CD4-positive, CD25-positive, alpha-beta regulatory T cell (primary cell): ENCODE results near the gene CDK8. TPM values are rescaled to one million over a fixed set of nuclear protein-coding genes. Genes with fewer than 3 reads are reported as not detected.

Experiments
- ATAC-seq, 2 donors: fragments of 150-1000 bp; cut with Tn5 transposase; one replicate each; pipeline ENCODE4 v1.10.0; 2021; ENCODE audit warnings: low read depth in 2 of 2, moderate number of reproducible peaks in 2 of 2, moderate library complexity in 1 of 2
- DNase-seq, 3 donors: peaks; one replicate each; pipeline versions ENCODE4 v3.0.0 to v3.0.0-alpha.2; 2012 to 2022; ENCODE audit warnings: mixed read lengths in 1 of 3
- H3K27ac ChIP-seq: one replicate; pipeline ENCODE4 v1.7.0; 2013; ENCODE audit warnings: mild to moderate bottlenecking, low read length; ENCODE audit not compliant: insufficient read depth, poor library complexity, severe bottlenecking
- H3K27me3 ChIP-seq: one replicate; pipeline ENCODE4 v1.7.0; 2013; ENCODE audit warnings: low read length; ENCODE audit not compliant: control insufficient read depth, insufficient read depth
- H3K36me3 ChIP-seq: one replicate; pipeline ENCODE4 v1.7.0; 2013; ENCODE audit warnings: mild to moderate bottlenecking, low read length, moderate library complexity; ENCODE audit not compliant: control insufficient read depth, insufficient read depth
- H3K4me1 ChIP-seq: 2 replicates; pipeline ENCODE4 v1.7.0; 2013; ENCODE audit warnings: mild to moderate bottlenecking, low read length; ENCODE audit not compliant: insufficient read depth, control insufficient read depth, poor library complexity, severe bottlenecking
- H3K4me3 ChIP-seq: one replicate; pipeline ENCODE4 v1.7.0; 2013; ENCODE audit warnings: low read depth, mild to moderate bottlenecking, low read length, moderate library complexity
- H3K9me3 ChIP-seq, 2 experiments: 1 replicate in 1 of 2; 2 replicates in 1 of 2; pipeline ENCODE4 v1.7.0; 2013; ENCODE audit warnings: low read length in 2 of 2, mild to moderate bottlenecking in 1 of 2, moderate library complexity in 1 of 2; ENCODE audit not compliant: control insufficient read depth in 2 of 2
- H3K27ac Mint-ChIP-seq, 3 donors: one replicate each; pipeline ENCODE4 v1.8.0; 2020 to 2022; ENCODE audit warnings: mild to moderate bottlenecking in 3 of 3, mixed read lengths in 3 of 3, moderate library complexity in 2 of 3
- H3K27me3 Mint-ChIP-seq: one replicate; pipeline ENCODE4 v1.8.0; 2022; ENCODE audit warnings: mild to moderate bottlenecking, mixed read lengths
- H3K36me3 Mint-ChIP-seq: one replicate; pipeline ENCODE4 v1.8.0; 2020; ENCODE audit warnings: mixed read lengths
- H3K4me1 Mint-ChIP-seq, 4 donors: one replicate each; pipeline ENCODE4 v1.8.0; 2020 to 2022; ENCODE audit warnings: mixed read lengths in 4 of 4, mild to moderate bottlenecking in 1 of 4
- H3K4me3 Mint-ChIP-seq, 4 donors: one replicate each; pipeline ENCODE4 v1.8.0; 2020 to 2022; ENCODE audit warnings: mild to moderate bottlenecking in 4 of 4, mixed read lengths in 4 of 4, moderate library complexity in 3 of 4
- H3K9me3 Mint-ChIP-seq, 7 donors: one replicate each; pipeline ENCODE4 v1.8.0; 2020 to 2022; ENCODE audit warnings: mixed read lengths in 7 of 7, mild to moderate bottlenecking in 3 of 7, moderate library complexity in 2 of 7
- polyA plus RNA-seq, 4 donors: library from polyadenylated mRNA; unstranded; fragments of 300-500 nt; fragmentation: Illumina TruSeq; gene quantifications; one replicate each; pipeline ENCODE4 v1.2.3, GENCODE V29; 2021
- total RNA-seq: library from RNA; stranded (reverse); gene quantifications from one replicate; pipeline ENCODE4 v1.2.3, GENCODE V29; 2022

Gene CDK8
- total RNA-seq (10.1 TPM), polyA plus RNA-seq (1 to 10 TPM; 4.0 to 5.1 (median 4.5) TPM)

DNA sequence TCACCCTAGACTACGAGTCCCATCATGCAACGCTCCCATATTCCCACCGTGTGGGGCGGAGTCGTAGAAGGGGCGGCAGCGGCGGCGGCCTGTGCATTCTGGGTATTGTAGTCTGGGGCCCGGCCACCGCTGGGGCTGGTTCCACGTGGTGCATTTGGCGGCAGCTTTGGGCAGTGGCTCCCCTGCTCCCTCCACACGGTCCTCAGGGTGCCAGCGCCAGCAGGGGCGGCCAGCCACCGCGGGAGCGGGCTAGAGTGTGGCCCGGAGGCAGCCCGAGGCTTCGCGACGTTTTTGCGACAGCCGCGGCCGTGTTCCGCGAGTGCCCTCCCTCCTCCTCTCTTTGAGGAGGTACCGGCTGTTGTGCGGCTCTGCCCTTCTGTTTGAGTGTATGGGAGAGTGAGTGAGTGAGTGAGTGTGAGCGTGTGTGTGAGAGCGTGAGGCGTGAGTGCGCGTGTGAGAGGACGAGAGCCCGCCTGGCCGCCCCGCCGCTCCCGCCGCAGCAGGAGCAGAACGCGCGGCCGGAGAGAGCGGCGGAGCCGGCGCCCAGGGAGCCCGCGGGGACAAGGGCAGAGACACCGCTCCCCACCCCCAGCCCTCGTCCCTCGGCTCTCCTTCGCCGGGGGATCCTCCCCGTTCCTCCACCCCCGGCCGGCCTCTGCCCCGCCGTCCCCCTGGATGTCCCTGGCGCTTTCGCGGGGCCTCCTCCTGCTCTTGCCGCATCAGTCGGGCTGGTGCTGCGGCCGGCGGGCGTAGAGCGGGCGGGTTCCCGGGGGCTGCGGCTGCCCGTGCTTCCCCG lies at the start of gene CDK8:
Gene CDK8, plus strand, starts transcription at position 343 of the 796 bp plus-strand sequence. CDS start 513 bp downstream, outside the sequence.
- H3K4me3 Mint-ChIP-seq, result peak within 1 kb of the TSS; percentile 92 to 98 (median 95)
- H3K27me3 Mint-ChIP-seq, result peaks cover 14% of the 10 kb centered on the region
- Histone ChIP-seq H3K9me3 (no peaks in the 10 kb centered on the region), H3K4me3 (peak within 1 kb of the TSS; percentile 80), H3K4me1 (peaks cover 22% of the 10 kb centered on the region), H3K27ac (peak within 1 kb of the TSS; percentile 80), H3K27me3 (peaks cover 10% of the 10 kb centered on the region), H3K36me3 (no peaks in the 10 kb centered on the region)
- H3K4me1 Mint-ChIP-seq, result peaks cover 12 to 45% (median 38%) of the 10 kb centered on the region in 4 donors
- peak within 1 kb of the TSS; percentile 85 to 97 (median 91) for H3K27ac Mint-ChIP-seq
- H3K36me3 Mint-ChIP-seq, result no peaks in the 10 kb centered on the region
- DNase-seq, result peak; percentile 81 to 94 (median 93)
- peak; percentile 87 for ATAC-seq
- no peaks in the 10 kb centered on the region for H3K9me3 Mint-ChIP-seq

DNA sequence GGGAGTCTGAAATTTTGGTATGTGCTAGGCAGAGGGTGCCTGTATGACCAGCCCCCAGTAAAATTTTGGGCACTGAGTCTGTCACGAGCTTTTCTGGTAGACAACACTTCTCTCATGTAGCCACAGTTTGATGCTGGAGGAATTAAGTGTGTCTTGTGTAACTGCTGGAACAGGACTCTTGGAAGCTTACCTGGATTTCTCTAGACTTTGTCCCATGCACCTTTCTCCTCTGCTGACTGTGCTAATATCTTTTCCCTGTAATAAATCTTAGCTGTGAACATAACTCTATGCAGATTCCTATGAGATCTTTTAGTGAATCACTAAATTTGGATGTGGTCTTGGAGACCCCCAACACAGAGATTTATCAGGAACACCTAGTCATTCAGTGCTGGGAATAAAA lies 45.6 kb upstream of the CDK8 start:
- no peak overlapping the region for H3K27ac ChIP-seq
- peaks cover 38% of the 10 kb centered on the region for H3K36me3 Mint-ChIP-seq
- no peaks in the 10 kb centered on the region for H3K27me3 ChIP-seq
- H3K4me1 Mint-ChIP-seq, result peaks cover 13 to 22% (median 16%) of the 10 kb centered on the region in 4 donors
- DNase-seq (no peak), ATAC-seq (no peak)
- H3K36me3 ChIP-seq, result peaks cover 63% of the 10 kb centered on the region
- H3K4me3 ChIP-seq, result no peak overlapping the region
- no peak overlapping the region for H3K4me3 Mint-ChIP-seq
- no peaks in the 10 kb centered on the region for H3K4me1 ChIP-seq
- H3K27ac Mint-ChIP-seq, result no peak overlapping the region
- H3K27me3 Mint-ChIP-seq, result no peaks in the 10 kb centered on the region
- no peaks in the 10 kb centered on the region for H3K9me3 ChIP-seq
- H3K9me3 Mint-ChIP-seq, result peaks cover 0 to 1% (median 0%) of the 10 kb centered on the region in 7 donors

DNA sequence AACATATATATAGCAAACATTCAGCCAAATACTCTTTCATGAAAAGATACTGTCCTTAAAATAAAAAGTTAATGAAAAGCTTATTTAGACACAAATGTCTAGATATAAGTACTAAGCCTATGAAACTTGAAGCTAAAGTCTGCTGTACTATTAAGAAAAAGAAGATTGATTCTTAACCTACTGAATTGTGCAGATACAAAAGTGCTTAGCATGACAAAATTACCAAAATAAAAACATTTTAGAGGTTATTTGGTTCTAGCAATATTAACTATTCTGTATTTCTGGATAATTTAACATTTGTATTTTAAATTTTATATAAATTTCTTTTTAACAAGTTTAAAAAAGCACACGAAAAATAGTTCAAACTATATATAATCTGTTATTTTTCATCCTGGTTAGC lies 40.6 kb upstream of the CDK8 start:
- Mint-ChIP-seq H3K4me1 (peaks cover 25 to 34% (median 30%) of the 10 kb centered on the region in 4 donors), H3K27ac (no peak overlapping the region), H3K36me3 (peaks cover 46% of the 10 kb centered on the region), H3K4me3 (no peak overlapping the region), H3K27me3 (no peaks in the 10 kb centered on the region), H3K9me3 (no peaks in the 10 kb centered on the region)
- H3K4me3 ChIP-seq, result no peak overlapping the region
- H3K27ac ChIP-seq, result no peak overlapping the region
- H3K9me3 ChIP-seq, result no peaks in the 10 kb centered on the region
- ATAC-seq (no peak), DNase-seq (no peak)
- H3K36me3 ChIP-seq, result peaks cover 86% of the 10 kb centered on the region
- no peaks in the 10 kb centered on the region for H3K27me3 ChIP-seq
- H3K4me1 ChIP-seq, result peaks cover 5% of the 10 kb centered on the region

DNA sequence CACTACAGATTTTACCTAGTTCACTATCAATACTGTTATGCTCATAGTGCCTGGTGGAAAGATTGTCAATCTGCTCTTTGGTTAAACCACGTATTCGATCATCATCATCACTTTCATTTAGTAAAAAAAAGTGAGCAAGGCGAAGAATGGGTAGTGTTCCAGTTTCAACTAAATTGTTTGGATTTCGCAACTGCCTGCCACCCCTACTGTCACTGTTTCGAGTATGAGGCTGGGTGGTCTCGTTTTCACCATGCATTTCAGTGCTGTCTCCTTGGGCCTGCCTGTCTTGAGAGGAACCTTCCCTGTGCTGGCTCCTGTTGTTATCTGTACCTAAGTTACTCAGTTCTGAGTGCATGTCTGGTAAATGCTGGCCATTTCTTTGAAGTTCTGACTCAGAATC lies 39.9 kb upstream of the CDK8 start:
- Mint-ChIP-seq H3K4me1 (peaks cover 27 to 34% (median 31%) of the 10 kb centered on the region in 4 donors), H3K27me3 (no peaks in the 10 kb centered on the region), H3K9me3 (no peaks in the 10 kb centered on the region), H3K4me3 (no peak overlapping the region), H3K36me3 (peaks cover 42% of the 10 kb centered on the region), H3K27ac (peak overlapping the region in 1 of 3 donors; percentile 52)
- no peak for DNase-seq
- Histone ChIP-seq H3K27me3 (no peaks in the 10 kb centered on the region), H3K27ac (no peak overlapping the region), H3K4me1 (peaks cover 8% of the 10 kb centered on the region), H3K36me3 (peaks cover 86% of the 10 kb centered on the region), H3K4me3 (no peak overlapping the region), H3K9me3 (no peaks in the 10 kb centered on the region)
- no peak for ATAC-seq

DNA sequence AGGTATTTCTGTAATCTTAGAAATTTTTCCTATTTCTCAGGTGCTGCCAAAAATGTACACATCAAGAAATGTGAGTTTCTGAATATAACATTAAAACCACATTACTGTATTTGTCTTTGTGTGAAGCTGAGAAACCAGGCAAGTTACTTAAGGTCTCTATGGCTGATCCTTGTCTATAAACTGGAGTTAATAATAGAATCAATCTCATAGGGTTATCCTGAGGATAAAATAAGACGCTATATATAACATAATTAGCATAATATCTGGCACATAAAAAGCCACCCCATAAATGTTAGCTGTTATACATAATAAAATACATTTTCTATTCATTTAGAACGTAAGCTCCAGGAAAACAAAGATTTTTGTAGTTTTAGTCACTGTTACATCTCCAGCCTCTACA lies 37.9 kb upstream of the CDK8 start:
- DNase-seq (no peak), ATAC-seq (no peak)
- Mint-ChIP-seq H3K36me3 (peaks cover 41% of the 10 kb centered on the region), H3K27me3 (no peaks in the 10 kb centered on the region), H3K4me3 (no peak overlapping the region), H3K4me1 (peaks cover 31 to 42% (median 39%) of the 10 kb centered on the region in 4 donors), H3K27ac (no peak overlapping the region), H3K9me3 (no peaks in the 10 kb centered on the region)
- H3K4me1 ChIP-seq, result peaks cover 28% of the 10 kb centered on the region
- no peak overlapping the region for H3K4me3 ChIP-seq
- H3K36me3 ChIP-seq, result peaks cover 78% of the 10 kb centered on the region
- H3K9me3 ChIP-seq, result no peaks in the 10 kb centered on the region
- H3K27ac ChIP-seq, result no peak overlapping the region
- H3K27me3 ChIP-seq, result no peaks in the 10 kb centered on the region

DNA sequence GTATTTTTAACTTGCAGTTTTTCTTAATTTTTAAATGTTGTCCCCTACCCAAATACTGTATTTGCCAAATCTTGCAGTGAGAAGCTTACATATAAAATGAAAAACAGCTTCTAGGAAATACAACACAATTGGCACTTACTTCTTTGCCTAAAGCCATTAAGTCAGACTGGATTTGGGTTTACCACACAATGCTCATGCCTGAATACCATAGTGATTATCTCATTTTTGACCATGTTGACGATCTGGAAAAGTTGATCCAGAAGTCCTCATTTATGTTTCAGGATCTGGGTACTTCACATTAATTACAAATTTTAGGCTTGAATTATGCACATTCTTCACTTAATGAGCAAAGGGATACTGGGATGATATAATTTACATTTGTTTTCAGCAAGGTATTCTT lies 34.2 kb upstream of the CDK8 start:
- Mint-ChIP-seq H3K4me3 (peak overlapping the region; percentile 98 to 100 (median 99)), H3K9me3 (peaks cover 0 to 6% (median 0%) of the 10 kb centered on the region in 7 donors), H3K27ac (peak overlapping the region in 1 of 3 donors; percentile 20), H3K4me1 (peaks cover 26 to 50% (median 44%) of the 10 kb centered on the region in 4 donors), H3K36me3 (peaks cover 27% of the 10 kb centered on the region), H3K27me3 (peaks cover 6% of the 10 kb centered on the region)
- H3K27me3 ChIP-seq, result no peaks in the 10 kb centered on the region
- ATAC-seq (no peak), DNase-seq (no peak)
- H3K36me3 ChIP-seq, result peaks cover 45% of the 10 kb centered on the region
- H3K9me3 ChIP-seq, result no peaks in the 10 kb centered on the region
- peak overlapping the region; percentile 96 for H3K4me3 ChIP-seq
- H3K27ac ChIP-seq, result no peak overlapping the region
- H3K4me1 ChIP-seq, result peaks cover 31% of the 10 kb centered on the region

DNA sequence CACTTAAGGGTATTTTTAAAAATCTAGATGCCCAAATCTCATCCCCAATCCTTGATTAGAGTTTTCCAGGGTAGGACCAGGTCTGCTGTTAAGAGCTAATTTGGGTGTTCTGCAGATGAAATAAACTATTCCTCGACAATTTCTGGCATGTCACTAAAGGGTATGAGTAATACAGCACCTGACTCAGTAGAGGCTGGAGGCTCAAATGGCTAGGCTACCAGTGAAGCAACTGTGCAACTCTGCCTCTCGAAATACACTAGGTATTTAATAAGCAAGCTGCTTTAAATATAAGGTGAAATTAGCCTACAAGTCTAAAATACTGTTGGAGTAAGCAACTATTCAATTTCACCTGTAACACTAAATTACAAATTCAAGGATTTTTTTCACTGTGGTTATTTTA lies 33.4 kb upstream of the CDK8 start:
- H3K27me3 Mint-ChIP-seq, result peaks cover 6% of the 10 kb centered on the region
- peak overlapping the region; percentile 98 to 100 (median 99) for H3K4me3 Mint-ChIP-seq
- Histone ChIP-seq H3K36me3 (peaks cover 37% of the 10 kb centered on the region), H3K27me3 (no peaks in the 10 kb centered on the region), H3K4me1 (peaks cover 31% of the 10 kb centered on the region), H3K9me3 (no peaks in the 10 kb centered on the region), H3K4me3 (peak overlapping the region; percentile 96), H3K27ac (no peak overlapping the region)
- H3K36me3 Mint-ChIP-seq, result peaks cover 20% of the 10 kb centered on the region
- H3K27ac Mint-ChIP-seq, result no peak overlapping the region
- ATAC-seq (no peak), DNase-seq (no peak)
- H3K9me3 Mint-ChIP-seq, result peaks cover 0 to 6% (median 0%) of the 10 kb centered on the region in 7 donors
- peaks cover 24 to 45% (median 38%) of the 10 kb centered on the region in 4 donors for H3K4me1 Mint-ChIP-seq
